Upper lobe of right lung (tissue), 1 donor: Measurements from ENCODE around the gene MARK2. TPM values are rescaled to one million over a fixed set of nuclear protein-coding genes. Genes with fewer than 3 reads are reported as not detected.

Experiments
- ATAC-seq: fragments of 200-7000 bp; cut with Tn5 transposase; one replicate; pipeline ENCODE4 v1.9.1; 2020; ENCODE audit warnings: mild to moderate bottlenecking, moderate library complexity
- DNase-seq: peaks from one replicate; pipeline ENCODE4 v3.0.0-alpha.2; 2020
- H3K27ac ChIP-seq: fragments of 200-600 bp; one replicate; pipeline ENCODE4 v1.8.0; 2022
- H3K27me3 ChIP-seq: fragments of 200-600 bp; one replicate; pipeline ENCODE4 v1.8.0; 2022; ENCODE audit warnings: mild to moderate bottlenecking
- H3K36me3 ChIP-seq: fragments of 200-600 bp; one replicate; pipeline ENCODE4 v1.8.0; 2022
- H3K4me1 ChIP-seq: fragments of 200-600 bp; one replicate; pipeline ENCODE4 v1.8.0; 2022
- H3K4me3 ChIP-seq: fragments of 200-600 bp; one replicate; pipeline ENCODE4 v1.8.0; 2022; ENCODE audit warnings: mild to moderate bottlenecking
- H3K9me3 ChIP-seq: fragments of 200-600 bp; one replicate; pipeline ENCODE4 v1.8.0; 2022
- intact Hi-C: fragments of 100-400 bp; cut with DNase I; formaldehyde crosslinking; loops from one replicate; pipeline ENCODE4 v1.11.0; 2022
- total RNA-seq: library from RNA; stranded (reverse); fragmentation: NEBNext Ultra II Directional; extraction: Animal tissue kit (Norgen Biotek cat#: 25700); gene quantifications from one replicate; pipeline ENCODE4 v1.2.1, GENCODE V29; 2021
- TF ChIP-seq, protein P1 (sequence below): fragments of 200-600 bp; IDR thresholded peaks from one replicate; pipeline ENCODE4 v1.8.0; 2022; ENCODE audit warnings: antibody characterized with exemption
- donor health status: DM: no; HTN: yes; CAD: no; lungs with severe emphysema.

MARK2 gene
- total RNA-seq, 1 donor from 2014 or later, result 40.7 TPM

DNA sequence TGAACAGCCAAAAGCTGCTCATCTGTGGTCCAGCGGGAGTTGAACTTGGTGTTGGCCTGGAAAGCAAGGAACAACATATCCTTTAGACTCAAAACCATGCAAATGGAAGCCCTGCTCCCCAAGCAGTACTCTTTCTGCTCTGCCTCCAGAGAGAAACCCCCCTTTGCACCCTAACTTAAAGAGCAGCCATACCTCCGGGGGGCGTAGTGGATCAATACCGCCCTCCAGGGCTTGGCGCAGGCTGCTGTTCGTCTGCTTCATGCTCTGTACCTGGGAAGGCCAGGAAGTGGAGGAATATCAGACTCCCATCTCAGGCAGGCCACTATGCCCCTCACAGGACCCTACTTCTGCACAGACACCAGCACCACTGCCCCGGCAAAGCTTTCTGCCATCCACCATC, 73.8 kb downstream of the MARK2 start:
- Histone ChIP-seq H3K27ac (no peak overlapping the region), H3K4me1 (peaks cover 21% of the 10 kb centered on the region), H3K27me3 (no peaks in the 10 kb centered on the region), H3K36me3 (peaks cover 21% of the 10 kb centered on the region), H3K9me3 (no peaks in the 10 kb centered on the region), H3K4me3 (no peak overlapping the region)
- ATAC-seq (no peak), DNase-seq (no peak)
- TF ChIP-seq, protein P1, sequence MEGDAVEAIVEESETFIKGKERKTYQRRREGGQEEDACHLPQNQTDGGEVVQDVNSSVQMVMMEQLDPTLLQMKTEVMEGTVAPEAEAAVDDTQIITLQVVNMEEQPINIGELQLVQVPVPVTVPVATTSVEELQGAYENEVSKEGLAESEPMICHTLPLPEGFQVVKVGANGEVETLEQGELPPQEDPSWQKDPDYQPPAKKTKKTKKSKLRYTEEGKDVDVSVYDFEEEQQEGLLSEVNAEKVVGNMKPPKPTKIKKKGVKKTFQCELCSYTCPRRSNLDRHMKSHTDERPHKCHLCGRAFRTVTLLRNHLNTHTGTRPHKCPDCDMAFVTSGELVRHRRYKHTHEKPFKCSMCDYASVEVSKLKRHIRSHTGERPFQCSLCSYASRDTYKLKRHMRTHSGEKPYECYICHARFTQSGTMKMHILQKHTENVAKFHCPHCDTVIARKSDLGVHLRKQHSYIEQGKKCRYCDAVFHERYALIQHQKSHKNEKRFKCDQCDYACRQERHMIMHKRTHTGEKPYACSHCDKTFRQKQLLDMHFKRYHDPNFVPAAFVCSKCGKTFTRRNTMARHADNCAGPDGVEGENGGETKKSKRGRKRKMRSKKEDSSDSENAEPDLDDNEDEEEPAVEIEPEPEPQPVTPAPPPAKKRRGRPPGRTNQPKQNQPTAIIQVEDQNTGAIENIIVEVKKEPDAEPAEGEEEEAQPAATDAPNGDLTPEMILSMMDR, result no peak
- intact Hi-C loops, result no loop called here

DNA sequence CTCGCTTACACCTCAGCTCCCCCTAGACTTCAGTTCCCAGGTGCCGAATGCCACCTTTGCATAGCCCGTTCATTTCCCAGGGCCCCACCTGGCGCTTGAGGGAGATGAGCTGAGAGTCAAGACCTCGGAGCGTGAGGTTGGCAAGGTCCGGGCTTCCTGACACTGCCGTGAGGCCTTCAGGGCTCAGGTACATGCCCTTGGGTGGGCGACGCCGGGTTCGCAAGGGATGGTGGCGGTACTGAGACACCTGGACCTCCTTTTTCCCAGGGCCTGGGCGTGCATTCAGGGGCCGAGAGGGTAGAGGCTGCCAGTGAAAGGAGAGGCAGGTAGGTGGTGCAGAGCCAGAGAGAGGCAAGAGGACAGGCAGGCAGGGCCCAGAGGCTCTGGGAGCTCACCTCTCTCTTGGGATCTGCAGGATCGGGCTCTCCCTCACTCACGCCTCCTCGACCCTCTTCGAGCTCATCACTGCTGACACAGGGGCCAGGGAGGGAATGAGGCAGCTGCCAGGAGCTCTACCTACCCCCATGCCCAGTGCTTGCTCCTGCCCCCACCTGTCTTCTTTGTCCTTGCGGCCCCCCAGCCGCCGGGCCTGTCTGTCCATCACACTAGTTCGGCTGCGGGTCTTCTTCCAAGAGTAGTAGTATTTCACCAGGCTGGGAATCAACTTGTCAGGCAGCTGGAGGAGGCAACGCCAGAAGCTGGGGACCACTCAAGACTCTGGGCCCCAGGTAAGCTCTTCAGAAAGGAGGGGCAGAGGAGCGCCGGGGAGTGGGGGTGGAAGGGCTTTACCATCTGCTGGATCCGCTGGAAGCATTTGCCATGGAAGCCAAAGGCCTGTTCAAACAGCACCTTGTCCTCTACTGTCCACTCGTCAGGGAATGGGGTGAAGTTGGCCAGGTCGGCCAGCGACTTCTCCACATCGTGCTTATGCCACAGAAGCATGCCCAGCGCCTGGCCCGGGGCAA, 75.2 kb downstream of the MARK2 start:
- no peak for DNase-seq
- peaks cover 7% of the 10 kb centered on the region for H3K36me3 ChIP-seq
- peaks cover 34% of the 10 kb centered on the region for H3K4me1 ChIP-seq
- no peak for ATAC-seq
- intact Hi-C loops, result no loop called here
- TF ChIP-seq, protein P1, result no peak
- no peaks in the 10 kb centered on the region for H3K27me3 ChIP-seq
- no peaks in the 10 kb centered on the region for H3K9me3 ChIP-seq
- H3K4me3 ChIP-seq, result no peak overlapping the region
- H3K27ac ChIP-seq, result no peak overlapping the region

DNA sequence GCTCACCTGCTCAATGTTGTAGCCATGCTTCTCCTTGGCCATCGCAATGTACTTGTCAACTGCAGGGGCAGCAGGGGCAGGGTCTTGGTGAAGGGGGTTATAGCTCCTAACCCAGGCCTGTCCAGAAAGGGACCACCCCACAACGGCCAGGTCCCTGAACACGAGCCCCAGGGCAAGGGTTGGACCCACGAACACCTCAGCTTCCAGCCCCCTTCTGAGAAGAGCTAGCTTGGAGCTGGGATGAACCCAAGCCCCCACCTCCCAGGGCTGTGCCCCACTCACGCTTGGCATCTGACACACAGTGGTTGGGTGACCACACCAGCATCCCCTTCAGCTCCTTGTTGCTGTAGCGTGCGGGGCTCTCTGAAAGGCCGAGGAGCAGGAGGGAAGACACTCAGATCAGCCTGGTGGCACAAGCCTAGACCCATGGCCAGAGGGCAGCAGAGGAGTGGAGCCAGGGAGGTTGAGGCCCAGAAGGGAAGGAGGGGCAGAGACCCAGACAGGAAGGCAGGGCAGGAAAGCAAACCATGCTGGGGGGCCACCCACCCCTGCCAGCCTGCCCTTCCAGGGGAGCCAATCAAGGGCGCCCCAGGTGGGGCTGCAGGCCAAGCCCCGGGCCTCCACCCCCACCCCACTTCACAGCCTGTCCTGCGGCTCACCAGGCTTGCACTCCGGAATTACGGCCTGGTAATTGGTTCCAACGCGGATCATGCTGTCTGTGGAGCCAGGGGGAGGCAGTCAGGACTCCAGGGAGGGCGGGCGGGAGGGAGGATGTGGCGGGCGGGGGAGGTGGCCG, 76.2 kb downstream of the MARK2 start:
- intact Hi-C loops, result no loop called here
- Histone ChIP-seq H3K4me3 (no peak overlapping the region), H3K4me1 (peaks cover 44% of the 10 kb centered on the region), H3K27me3 (no peaks in the 10 kb centered on the region), H3K36me3 (no peaks in the 10 kb centered on the region), H3K27ac (no peak overlapping the region), H3K9me3 (no peaks in the 10 kb centered on the region)
- DNase-seq, result no peak
- ATAC-seq, result no peak
- TF ChIP-seq, protein P1, result no peak

DNA sequence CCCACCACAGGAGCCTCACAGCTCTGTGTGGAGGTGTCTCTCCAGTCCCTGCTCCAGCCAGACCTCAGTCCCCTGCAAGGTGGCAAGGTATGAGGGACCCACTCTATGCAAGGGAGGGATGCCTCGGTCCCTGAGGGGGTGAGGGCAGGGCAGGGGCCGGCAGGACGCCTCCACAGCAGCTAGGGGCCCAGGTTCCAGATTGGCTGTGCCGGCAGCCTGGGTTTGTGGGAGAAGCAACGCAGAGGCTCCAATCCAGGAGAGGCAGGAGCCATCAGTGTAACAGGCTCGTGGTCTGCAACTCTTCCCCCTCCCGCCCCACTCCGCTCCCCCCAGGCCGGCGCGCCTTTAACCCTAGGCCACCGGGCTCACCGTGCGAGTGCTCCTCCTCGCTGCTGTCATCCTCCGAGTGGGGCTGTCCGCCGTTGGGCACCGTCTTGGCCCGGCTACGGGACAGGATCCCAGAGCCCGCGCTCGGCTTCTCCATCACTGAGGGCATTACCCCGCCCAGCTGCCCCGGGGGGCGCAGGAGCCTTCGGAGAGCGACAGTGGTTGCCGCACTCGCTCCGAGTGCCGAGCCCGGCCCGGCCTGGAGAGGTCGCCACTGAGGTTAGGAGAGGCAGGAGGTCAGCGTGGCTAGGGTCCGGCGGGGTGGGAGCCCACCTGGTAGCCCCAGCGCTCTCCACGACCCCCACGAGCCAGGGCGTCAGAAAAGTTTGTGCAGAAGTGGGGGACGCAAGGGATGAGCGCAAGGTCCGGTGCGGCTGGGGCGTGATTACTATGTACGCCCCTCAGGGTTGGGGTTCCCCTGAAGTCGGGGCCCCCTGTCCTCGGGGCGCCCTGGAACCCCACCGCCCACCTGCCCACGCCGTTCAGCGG, 77.3 kb downstream of the MARK2 start:
- ATAC-seq (no peak), DNase-seq (no peak)
- Histone ChIP-seq H3K4me3 (peak overlapping the region; percentile 50), H3K9me3 (no peaks in the 10 kb centered on the region), H3K4me1 (peaks cover 44% of the 10 kb centered on the region), H3K27ac (no peak overlapping the region), H3K27me3 (no peaks in the 10 kb centered on the region), H3K36me3 (no peaks in the 10 kb centered on the region)
- intact Hi-C loops, result no loop called here
- TF ChIP-seq, protein P1, result peak; percentile 40
